Measurements from ENCODE around the gene SVIL. TPM values are rescaled to one million over a fixed set of nuclear protein-coding genes. Genes with fewer than 3 reads are reported as not detected.

The SVIL gene
- total RNA-seq, 1 experiment from 2014 or later, result 166 TPM

DNA sequence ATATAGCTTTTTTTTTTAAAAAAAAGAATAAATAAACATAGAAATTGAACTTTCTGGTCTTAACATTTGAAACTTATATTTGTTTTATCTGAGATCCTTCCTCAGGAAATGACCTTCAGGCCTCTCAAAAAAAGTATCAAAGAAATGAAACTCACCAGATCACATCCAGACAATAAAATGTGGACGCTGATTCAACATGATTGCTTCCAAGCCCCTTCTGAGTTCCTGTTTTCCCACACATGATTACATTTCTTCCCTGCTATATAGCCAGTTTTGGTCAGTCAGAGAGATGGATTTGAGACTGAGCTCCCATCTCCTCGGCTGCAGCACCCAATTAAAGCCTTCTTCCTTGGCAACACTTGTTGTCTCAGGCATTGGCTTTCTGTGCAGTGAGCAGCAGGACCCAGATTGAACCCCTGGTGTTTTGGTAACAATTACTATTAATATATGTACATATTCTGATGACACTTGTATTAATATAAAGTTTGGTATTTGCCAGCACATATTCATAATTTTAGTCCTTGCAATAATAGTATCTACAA is 21.8 kb upstream of the SVIL start:
- H3K36me3 ChIP-seq (ENCODE audit: low read depth), result peaks cover 6% of the 10 kb centered on the region; the same call in 1 of the 2 replicates
- H3K9me3 ChIP-seq (ENCODE audit: insufficient read depth, low read depth), result no peaks in the 10 kb centered on the region
- H3K4me1 ChIP-seq (replicated peaks; ENCODE audit: insufficient read depth), result peaks cover 40% of the 10 kb centered on the region
- intact Hi-C loops (cut with micrococcal nuclease; ENCODE audit: unreplicated experiment), result no loop called here
- ChIA-PET CTCF (no interaction called here), POLR2A (ENCODE audit: unreplicated experiment) (interaction anchor here (0.6 to 0.7 kb wide), 2 partner anchors 71 to 547 kb away, joined by 4 to 5 read pairs; no protein-coding TSS in a partner anchor)
- H3F3A ChIP-seq (ENCODE audit: insufficient read depth, low read depth), result peaks cover 31% of the 10 kb centered on the region
- no peak overlapping the region for H3K4me3 ChIP-seq
- H4K20me1 ChIP-seq (ENCODE audit: insufficient read depth), result no peaks in the 10 kb centered on the region
- no peaks in the 10 kb centered on the region for H3K9me2 ChIP-seq (ENCODE audit: insufficient read depth)
- TF ChIP-seq, protein P1, sequence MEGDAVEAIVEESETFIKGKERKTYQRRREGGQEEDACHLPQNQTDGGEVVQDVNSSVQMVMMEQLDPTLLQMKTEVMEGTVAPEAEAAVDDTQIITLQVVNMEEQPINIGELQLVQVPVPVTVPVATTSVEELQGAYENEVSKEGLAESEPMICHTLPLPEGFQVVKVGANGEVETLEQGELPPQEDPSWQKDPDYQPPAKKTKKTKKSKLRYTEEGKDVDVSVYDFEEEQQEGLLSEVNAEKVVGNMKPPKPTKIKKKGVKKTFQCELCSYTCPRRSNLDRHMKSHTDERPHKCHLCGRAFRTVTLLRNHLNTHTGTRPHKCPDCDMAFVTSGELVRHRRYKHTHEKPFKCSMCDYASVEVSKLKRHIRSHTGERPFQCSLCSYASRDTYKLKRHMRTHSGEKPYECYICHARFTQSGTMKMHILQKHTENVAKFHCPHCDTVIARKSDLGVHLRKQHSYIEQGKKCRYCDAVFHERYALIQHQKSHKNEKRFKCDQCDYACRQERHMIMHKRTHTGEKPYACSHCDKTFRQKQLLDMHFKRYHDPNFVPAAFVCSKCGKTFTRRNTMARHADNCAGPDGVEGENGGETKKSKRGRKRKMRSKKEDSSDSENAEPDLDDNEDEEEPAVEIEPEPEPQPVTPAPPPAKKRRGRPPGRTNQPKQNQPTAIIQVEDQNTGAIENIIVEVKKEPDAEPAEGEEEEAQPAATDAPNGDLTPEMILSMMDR (conservative IDR thresholded peaks at IDR 0.05), result no peak
- H3K27me3 ChIP-seq (ENCODE audit: insufficient read depth, low read depth), result no peaks in the 10 kb centered on the region
- peaks cover 59% of the 10 kb centered on the region for H3K79me2 ChIP-seq (ENCODE audit: low read depth)
- no peak for DNase-seq
- no TSS peak for BruUV-seq (replicated peaks)
- H3K4me2 ChIP-seq, result no peak overlapping the region
- H3K27ac ChIP-seq, result no peak overlapping the region
- no peak overlapping the region for H2AFZ ChIP-seq

DNA sequence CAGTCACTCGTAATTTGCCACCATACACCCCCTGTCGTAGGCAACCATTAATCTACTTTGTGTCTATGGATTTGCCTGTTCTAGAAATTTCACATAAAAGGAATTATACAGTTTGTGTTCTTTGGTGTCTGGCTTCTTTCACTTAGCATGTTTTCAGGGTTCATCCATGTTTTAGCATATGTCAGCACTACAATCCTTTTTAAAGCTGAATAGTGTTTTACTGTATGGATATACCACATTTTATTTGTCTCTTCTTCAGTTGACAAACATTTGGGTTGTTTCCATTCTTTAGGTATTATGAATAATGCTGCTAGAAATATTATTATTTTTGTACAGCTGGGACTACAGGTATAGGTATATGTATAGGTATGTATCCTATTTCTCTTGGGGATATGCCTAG is 17.4 kb upstream of the SVIL start:
- H3K27ac ChIP-seq, result no peak overlapping the region
- ChIA-PET CTCF (no interaction called here), POLR2A (ENCODE audit: unreplicated experiment) (no interaction called here)
- BruUV-seq (replicated peaks), result no TSS peak
- peaks cover 6% of the 10 kb centered on the region; the same call in 1 of the 2 replicates for H3K36me3 ChIP-seq (ENCODE audit: low read depth)
- no peaks in the 10 kb centered on the region for H3K27me3 ChIP-seq (ENCODE audit: insufficient read depth, low read depth)
- H3K4me3 ChIP-seq, result no peak overlapping the region
- peaks cover 22% of the 10 kb centered on the region for H3K4me1 ChIP-seq (replicated peaks; ENCODE audit: insufficient read depth)
- H3K9me2 ChIP-seq (ENCODE audit: insufficient read depth), result no peaks in the 10 kb centered on the region
- DNase-seq, result no peak
- intact Hi-C loops (cut with micrococcal nuclease; ENCODE audit: unreplicated experiment), result no loop called here
- peaks cover 3% of the 10 kb centered on the region; the same call in 1 of the 2 replicates for H3F3A ChIP-seq (ENCODE audit: insufficient read depth, low read depth)
- H4K20me1 ChIP-seq (ENCODE audit: insufficient read depth), result no peaks in the 10 kb centered on the region
- H3K79me2 ChIP-seq (ENCODE audit: low read depth), result peaks cover 72% of the 10 kb centered on the region
- H3K9me3 ChIP-seq (ENCODE audit: insufficient read depth, low read depth), result no peaks in the 10 kb centered on the region
- no peak overlapping the region for H3K4me2 ChIP-seq
- TF ChIP-seq, protein P1 (conservative IDR thresholded peaks at IDR 0.05), result no peak
- H2AFZ ChIP-seq, result no peak overlapping the region

DNA sequence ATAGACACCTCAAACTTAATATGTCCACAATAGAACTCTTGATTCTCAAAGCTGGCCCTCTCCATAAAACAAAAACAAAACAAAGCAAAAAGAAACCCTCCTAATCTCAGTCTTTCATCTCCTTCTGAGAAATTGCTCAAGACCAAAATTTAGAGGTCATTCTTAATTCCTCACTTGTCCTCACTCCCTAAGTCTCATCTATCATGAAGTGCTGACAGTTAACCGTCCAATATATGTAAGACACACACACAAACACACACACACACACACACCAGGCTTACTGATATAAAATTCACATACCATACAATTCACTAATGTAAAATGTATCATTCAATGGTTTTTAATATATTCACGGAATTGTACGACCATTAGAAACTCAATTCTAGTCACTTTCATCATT is 17.0 kb upstream of the SVIL start:
- Histone ChIP-seq H3K36me3 (ENCODE audit: low read depth) (peaks cover 3% of the 10 kb centered on the region; the same call in 1 of the 2 replicates), H3K4me1 (replicated peaks; ENCODE audit: insufficient read depth) (peaks cover 27% of the 10 kb centered on the region)
- BruUV-seq (replicated peaks), result no TSS peak

More for the DNA sequence above, 17.0 kb upstream of the SVIL start:
- H3K79me2 ChIP-seq (ENCODE audit: low read depth), result peaks cover 72% of the 10 kb centered on the region
- no peaks in the 10 kb centered on the region for H3K27me3 ChIP-seq (ENCODE audit: insufficient read depth, low read depth)
- H4K20me1 ChIP-seq (ENCODE audit: insufficient read depth), result no peaks in the 10 kb centered on the region
- peaks cover 6% of the 10 kb centered on the region; the same call in 1 of the 2 replicates for H3F3A ChIP-seq (ENCODE audit: insufficient read depth, low read depth)
- no peak overlapping the region for H3K4me3 ChIP-seq
- ChIA-PET CTCF (no interaction called here), POLR2A (ENCODE audit: unreplicated experiment) (no interaction called here)
- intact Hi-C loops (cut with micrococcal nuclease; ENCODE audit: unreplicated experiment), result no loop called here
- H3K4me2 ChIP-seq, result no peak overlapping the region
- H3K9me2 ChIP-seq (ENCODE audit: insufficient read depth), result no peaks in the 10 kb centered on the region
- H3K27ac ChIP-seq, result no peak overlapping the region
- H2AFZ ChIP-seq, result no peak overlapping the region
- DNase-seq, result no peak
- H3K9me3 ChIP-seq (ENCODE audit: insufficient read depth, low read depth), result no peaks in the 10 kb centered on the region
- TF ChIP-seq, protein P1 (conservative IDR thresholded peaks at IDR 0.05), result no peak
- no peak for TF ChIP-seq EZH2 (IDR thresholded peaks at IDR 0.05; ENCODE audit: low read depth)
